Stimulated activated CD8-positive, alpha-beta memory T cell treated with anti-CD3 and anti-CD28 coated beads, Interleukin-4, amount 100 ng/mL, for 48 hours (primary cell): Measurements from ENCODE around the gene TTLL13.

Source experiments
- DNase-seq: peaks from one replicate; pipeline ENCODE4 v3.0.0-alpha.2; 2020

TTLL13 gene

GRCh38 chr15:90217671-90218394, 31.5 kb upstream of the TTLL13 start:
- no peak for DNase-seq

GRCh38 chr15:90219421-90220141, 29.8 kb upstream of the TTLL13 start:
- peak; percentile 80 for DNase-seq

GRCh38 chr15:90221246-90221900, 28.0 kb upstream of the TTLL13 start:
- DNase-seq: peak; percentile 58

DNA sequence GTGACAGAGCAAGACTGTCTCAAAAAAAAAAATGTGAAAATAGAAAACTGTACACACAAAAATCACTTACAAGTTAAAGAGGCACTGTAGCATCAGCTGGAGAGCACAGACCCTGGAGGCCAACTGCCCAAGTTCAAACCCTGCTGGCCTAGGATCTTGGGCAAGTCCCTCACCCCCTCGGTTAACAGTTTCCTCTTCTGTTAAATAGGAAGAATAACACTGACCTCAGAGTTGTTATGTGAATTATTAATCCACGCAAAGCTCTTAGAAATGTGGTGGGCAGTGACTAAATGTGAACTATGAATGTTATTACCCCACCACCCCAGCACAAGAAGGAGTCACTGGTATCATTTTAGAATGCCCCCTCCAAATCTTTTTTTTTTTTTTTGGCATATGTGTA, 26.8 kb upstream of the TTLL13 start:
- DNase-seq: no peak

DNA sequence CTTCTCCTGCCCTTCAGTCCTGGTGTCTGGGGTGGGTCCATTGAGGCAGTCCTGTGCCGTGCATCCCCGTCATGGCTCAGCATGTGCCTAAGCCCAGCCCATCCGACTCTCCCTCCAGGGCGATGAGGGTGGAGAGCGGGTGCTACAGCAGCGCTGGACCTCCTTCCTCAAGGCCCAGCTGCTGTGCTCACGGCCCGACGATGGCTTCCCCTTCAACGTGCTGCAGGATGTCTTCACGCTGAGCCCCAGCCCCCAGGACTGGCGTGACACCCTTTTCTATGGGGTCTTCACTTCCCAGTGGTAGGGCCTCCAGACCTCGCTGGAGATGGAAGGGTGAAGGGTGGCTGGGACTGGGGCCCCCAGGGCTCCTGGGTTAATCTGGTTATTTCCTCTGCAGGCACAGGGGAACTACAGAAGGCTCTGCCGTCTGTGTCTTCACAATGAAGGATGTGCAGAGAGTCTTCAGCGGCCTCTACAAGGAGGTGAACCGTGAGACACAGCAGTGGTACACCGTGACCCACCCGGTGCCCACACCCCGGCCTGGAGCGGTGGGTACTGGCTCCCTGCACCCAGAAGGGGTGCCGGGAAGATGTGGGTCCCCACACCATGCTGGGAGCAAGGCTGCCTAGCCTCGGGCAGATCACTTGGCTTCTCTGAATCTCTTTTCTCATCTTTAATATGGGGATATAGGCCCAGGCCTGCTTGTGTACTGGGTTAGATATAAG, 25.8 kb upstream of the TTLL13 start:
- no peak for DNase-seq

DNA sequence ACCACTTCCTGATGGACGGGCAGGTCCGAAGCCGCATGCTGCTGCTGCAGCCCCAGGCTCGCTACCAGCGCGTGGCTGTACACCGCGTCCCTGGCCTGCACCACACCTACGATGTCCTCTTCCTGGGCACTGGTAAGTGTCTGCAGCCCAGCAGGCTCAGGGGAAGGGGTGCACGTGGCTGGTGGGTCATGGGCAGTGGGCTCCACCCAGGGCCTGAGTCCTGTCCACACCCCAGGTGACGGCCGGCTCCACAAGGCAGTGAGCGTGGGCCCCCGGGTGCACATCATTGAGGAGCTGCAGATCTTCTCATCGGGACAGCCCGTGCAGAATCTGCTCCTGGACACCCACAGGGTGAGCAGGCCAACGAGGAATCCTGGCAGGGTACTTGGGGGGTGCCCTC, 24.3 kb upstream of the TTLL13 start:
- DNase-seq: no peak

DNA sequence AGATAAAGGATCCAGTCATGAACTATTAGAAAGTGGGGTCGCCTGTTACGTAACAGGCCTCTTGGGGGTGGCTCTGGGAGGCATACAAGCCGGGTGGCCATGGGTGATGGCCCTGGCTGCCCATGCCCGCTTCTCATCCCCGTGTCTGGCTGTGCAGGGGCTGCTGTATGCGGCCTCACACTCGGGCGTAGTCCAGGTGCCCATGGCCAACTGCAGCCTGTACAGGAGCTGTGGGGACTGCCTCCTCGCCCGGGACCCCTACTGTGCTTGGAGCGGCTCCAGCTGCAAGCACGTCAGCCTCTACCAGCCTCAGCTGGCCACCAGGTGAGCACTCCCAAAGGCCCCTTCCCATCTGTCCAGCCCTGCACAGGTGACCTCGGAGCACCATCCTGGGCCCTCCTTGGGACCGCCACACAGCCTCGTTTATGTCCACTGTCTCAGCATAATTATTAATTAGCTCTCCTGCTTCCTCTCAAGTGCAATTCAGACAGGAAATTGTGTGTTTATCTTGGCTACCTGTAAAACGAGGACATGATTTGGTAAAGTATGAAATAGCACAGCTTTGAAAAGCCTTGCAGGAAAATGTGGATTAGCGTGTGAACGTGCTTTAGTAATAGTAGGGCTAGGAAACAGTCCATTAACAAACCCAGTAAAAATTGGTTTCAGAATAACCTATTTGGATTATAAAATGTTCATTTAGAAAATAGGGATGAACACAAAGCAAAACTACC, 23.7 kb upstream of the TTLL13 start:
- no peak for DNase-seq

DNA sequence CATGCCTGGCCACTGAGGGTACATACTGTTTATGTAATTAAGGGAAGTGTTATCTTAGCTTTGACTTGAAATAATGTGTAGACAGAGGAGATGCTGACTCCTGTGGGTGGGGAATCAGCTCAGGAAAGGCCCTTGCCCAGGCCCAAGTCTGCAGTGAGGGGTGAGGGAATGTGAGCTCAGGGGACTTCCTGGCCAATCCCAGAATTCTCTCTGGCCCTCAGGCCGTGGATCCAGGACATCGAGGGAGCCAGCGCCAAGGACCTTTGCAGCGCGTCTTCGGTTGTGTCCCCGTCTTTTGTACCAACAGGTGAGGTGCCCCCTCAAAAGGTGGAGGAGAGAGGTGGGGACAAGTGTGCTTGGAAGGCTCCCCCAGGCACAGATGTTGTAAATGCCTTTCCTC, 22.0 kb upstream of the TTLL13 start:
- no peak for DNase-seq

DNA sequence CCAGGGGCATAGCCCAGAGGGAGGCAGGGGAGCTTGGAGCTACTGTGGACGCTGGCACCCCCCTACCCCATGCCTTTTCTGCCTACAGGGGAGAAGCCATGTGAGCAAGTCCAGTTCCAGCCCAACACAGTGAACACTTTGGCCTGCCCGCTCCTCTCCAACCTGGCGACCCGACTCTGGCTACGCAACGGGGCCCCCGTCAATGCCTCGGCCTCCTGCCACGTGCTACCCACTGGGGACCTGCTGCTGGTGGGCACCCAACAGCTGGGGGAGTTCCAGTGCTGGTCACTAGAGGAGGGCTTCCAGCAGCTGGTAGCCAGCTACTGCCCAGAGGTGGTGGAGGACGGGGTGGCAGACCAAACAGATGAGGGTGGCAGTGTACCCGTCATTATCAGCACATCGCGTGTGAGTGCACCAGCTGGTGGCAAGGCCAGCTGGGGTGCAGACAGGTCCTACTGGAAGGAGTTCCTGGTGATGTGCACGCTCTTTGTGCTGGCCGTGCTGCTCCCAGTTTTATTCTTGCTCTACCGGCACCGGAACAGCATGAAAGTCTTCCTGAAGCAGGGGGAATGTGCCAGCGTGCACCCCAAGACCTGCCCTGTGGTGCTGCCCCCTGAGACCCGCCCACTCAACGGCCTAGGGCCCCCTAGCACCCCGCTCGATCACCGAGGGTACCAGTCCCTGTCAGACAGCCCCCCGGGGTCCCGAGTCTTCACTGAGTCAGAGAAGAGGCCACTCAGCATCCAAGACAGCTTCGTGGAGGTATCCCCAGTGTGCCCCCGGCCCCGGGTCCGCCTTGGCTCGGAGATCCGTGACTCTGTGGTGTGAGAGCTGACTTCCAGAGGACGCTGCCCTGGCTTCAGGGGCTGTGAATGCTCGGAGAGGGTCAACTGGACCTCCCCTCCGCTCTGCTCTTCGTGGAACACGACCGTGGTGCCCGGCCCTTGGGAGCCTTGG, 21.3 kb upstream of the TTLL13 start:
- no peak for DNase-seq

GRCh38 chr15:90228960-90229359, 20.4 kb upstream of the TTLL13 start:
- no peak for DNase-seq

DNA sequence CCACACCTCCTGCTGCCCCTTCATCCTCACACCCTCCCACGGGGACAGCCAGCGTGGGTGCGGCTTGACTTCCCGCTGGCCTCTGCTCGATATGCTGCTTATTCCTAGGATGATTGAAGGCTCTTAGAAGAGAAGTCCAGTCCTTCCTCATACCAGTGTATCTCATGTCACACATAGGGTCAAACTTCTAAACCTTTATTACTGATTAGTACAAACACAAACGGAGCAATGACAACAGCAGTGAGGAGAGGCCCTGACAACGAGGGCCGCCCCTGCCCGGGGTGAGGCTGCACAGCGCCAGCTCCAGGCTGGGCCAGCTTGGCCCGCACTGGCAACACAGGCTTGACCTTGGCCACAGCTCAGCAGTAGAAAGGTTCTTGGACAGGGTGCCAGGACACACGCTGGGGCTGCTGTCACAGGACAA, 19.3 kb upstream of the TTLL13 start:
- no peak for DNase-seq

GRCh38 chr15:90230610-90231009, 18.7 kb upstream of the TTLL13 start:
- DNase-seq: no peak

DNA sequence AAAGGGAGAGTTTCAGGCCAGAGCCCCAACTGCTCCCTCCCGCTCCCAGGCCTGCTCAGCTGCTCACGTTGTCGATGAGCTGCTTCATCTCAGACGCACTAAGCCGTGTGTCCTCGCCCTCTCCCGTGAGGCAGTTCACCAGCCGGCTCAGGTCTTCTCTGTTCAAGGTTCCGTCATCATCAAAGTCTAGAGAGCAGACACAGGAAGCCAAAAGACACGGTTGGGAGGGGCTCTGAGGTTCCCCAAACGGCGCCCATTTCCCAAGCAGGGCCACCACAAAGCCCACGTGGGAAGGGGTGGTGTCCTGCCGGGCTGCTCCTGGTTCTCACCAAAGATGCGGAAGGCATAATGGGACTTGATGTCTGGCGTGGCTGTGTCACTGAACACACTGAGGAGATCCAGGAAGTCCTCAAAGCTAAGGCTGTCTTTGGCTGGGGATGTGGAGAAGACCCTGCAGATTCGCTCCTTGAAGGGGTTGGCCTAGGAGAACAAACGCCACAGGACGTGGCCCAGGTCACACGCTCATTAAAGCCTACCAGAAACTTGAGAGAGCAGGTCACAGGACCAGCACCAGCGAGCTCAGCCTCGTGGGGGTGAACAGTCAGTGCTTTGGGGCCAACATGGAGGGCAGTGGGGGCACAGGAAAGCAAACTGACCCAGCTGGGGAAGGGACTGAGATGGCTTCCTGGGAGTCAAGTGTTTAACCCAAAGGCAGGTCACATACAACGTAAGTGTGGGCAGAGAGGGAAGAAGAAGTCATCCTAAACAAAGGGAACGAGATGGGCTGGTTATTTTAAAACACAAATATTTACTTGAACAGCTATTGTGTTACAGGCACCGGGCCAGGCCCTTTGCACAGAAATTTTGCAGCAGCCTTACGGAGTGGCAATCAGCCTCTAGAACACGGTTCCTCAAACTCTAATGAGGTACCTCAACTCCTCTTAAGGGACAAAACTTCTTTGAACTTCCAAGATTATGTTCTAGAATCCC, 18.0 kb upstream of the TTLL13 start:
- DNase-seq: peak; percentile 73

DNA sequence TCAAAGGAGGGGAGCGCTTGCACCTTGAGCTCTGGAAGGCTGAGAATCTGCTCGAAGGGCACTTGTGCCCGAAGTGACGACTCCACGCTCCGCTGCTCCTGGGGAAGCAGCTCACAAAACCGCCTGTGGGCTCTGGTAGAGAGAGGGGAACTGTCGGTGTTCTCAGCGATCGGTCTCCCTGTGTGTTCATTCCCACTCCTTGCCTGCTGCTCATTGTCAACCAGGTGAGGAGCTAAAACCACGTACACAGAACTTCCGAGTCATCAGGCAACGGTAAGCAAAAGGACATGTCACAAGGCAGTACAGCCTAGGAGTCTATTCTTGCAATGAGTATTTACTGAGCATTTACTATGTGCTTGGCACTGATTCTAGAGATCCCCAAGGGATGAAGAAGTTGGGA, 17.2 kb upstream of the TTLL13 start:
- DNase-seq: no peak

- DNase-seq: no peak
These were observed 16.4 kb upstream of the TTLL13 start for GRCh38 chr15:90232941-90233386.

DNA sequence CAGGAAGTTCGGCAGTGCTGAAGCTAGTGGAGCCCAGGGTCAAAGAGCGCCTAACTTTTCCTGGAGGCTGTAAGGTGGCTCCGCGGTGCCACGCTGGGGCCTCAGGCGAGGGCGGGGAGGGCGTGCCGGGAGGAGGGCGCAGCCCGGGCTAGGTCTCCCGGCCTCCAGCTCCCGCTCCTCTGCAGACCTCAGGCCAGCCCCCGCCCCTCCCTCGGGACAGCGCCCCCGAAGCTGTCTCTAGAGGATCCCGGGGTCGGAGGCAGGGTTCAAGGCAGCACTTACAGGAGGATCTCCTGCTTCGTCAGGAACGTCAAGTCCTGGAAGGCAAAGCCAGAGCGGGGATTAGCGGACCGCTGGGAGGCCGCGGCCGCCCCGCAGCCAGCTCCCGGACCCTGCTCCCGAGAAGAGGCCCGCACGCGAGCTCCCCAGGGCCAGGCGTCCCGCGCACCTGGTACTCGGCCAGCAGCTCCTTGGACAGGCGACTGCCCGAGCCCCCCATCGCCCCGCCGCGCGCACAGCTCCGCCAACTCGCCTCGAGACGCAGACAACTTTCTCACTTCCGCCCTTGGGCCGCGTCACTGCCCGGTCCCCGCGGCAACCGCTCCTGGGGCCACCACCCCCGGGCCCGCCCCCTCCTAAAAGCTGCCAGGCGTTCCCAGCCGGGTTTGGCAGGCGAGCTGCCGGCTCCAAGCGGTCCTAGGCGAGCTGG, 15.8 kb upstream of the TTLL13 start, which contains the start of gene CIB1:
Gene CIB1, minus strand, starts transcription at position 555 of the 709 bp plus-strand sequence. Its CDS starts 56 bp downstream, at position 499.
- peak; percentile 97 for DNase-seq

DNA sequence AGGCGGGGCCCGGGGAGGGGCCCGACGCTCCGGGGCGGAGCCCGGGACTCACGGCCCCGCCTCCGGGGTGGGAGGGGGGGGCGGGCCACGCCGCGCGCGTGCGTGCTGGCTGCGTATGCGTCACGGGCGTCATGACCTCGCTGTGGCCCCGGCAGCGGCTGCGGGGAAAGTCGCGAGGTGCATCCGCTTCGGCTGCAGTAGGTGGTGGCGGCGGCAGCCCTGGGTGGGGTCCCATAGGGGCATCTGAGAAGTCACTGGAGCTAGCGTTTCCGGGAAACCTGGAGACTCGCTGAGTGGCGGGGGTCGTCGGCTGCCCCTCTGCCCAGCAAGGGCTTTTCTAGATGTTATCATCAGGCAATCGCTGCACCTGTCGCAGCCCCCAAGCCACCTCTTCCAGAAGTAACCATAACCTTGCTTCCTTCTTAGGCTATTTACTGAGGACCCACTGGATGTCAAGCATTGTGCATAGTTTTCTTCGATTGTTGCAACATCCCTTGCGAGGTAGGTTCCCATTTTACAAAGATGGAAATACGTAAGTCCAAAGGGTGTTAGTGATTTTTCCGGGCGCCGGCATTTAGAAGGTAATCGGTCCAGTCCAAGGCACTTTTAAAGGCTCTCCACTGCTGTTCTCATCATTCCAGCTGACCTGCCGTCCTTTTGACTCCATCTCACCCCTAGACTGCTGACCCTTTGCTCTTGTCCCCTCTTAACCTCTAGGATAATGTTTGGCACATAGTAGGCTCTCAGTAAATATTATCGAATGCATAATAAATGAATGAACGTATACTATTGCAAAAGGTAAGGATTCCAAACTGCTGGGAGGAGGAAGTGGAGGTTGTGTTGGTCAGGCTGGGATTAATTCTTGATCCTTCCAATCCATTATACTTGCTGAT, 15.0 kb upstream of the TTLL13 start, which contains the start of gene GDPGP1:
Gene GDPGP1, plus strand, starts transcription at position 114 of the 893 bp plus-strand sequence. CDS start 6,700 bp downstream, outside the sequence.
- no peak for DNase-seq

DNA sequence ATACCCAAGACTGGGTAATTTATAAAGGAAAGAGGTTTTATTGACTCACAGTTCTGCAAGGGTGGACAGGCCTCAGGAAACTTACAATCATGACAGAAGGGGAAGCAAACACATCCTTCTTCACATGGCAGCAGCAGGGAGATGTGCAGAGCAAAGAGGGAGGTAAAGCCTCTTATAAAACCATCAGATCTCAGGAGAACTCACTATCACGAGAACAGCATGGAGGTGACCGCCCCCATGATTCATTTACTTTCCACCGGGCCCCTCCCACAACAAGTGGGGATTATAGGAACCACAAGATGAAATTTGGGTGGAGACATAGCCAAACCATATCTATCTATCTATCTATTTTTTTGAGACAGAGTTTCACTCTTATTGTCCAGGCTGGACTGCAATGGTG, 10.0 kb upstream of the TTLL13 start:
- DNase-seq: no peak
